Subcutaneous abdominal adipose tissue (tissue), 5 donors: Measurements from ENCODE around the gene TLL2.

ENCODE experiments used
- H3K27ac ChIP-seq: one replicate; pipeline ENCODE4 v1.7.0; 2013; ENCODE audit warnings: low read depth, mild to moderate bottlenecking, inconsistent platforms, low read length, moderate library complexity
- H3K27me3 ChIP-seq, 5 donors: one replicate each; pipeline ENCODE4 v1.7.0; 2013; ENCODE audit warnings: low read length in 5 of 5, inconsistent platforms in 1 of 5; ENCODE audit not compliant: control insufficient read depth in 5 of 5, insufficient read depth in 4 of 5
- H3K36me3 ChIP-seq, 5 donors: one replicate each; pipeline ENCODE4 v1.7.0; 2013; ENCODE audit warnings: low read length in 5 of 5; ENCODE audit not compliant: control insufficient read depth in 5 of 5, insufficient read depth in 5 of 5
- H3K4me1 ChIP-seq, 5 donors: one replicate each; pipeline ENCODE4 v1.7.0; 2013; ENCODE audit warnings: low read length in 5 of 5, mild to moderate bottlenecking in 3 of 5, moderate library complexity in 1 of 5; ENCODE audit not compliant: control insufficient read depth in 5 of 5, insufficient read depth in 5 of 5
- H3K4me3 ChIP-seq, 5 donors: one replicate each; pipeline ENCODE4 v1.7.0; 2013; ENCODE audit warnings: low read length in 5 of 5, low read depth in 1 of 5
- H3K9ac ChIP-seq, 5 donors: one replicate each; pipeline ENCODE4 v1.7.0; 2013; ENCODE audit warnings: low read length in 5 of 5, mild to moderate bottlenecking in 4 of 5, moderate library complexity in 3 of 5
- H3K9me3 ChIP-seq, 5 donors: one replicate each; pipeline ENCODE4 v1.7.0; 2013; ENCODE audit warnings: low read length in 5 of 5; ENCODE audit not compliant: control insufficient read depth in 5 of 5
- donor health status: healthy.
- donor health status: healthy.
- donor health status: healthy.
- donor health status: healthy.
- donor health status: healthy.

Gene TLL2

GRCh38 chr10:96511044-96511945 lies 2.4 kb downstream of the TLL2 start:
- H3K9me3 ChIP-seq: no peaks in the 10 kb centered on the region
- peaks cover 8 to 12% (median 11%) of the 10 kb centered on the region in 5 donors for H3K27me3 ChIP-seq
- no peaks in the 10 kb centered on the region for H3K36me3 ChIP-seq
- no peak overlapping the region for H3K9ac ChIP-seq
- H3K27ac ChIP-seq: no peak overlapping the region
- no peak overlapping the region for H3K4me3 ChIP-seq
- peaks cover 1 to 22% (median 21%) of the 10 kb centered on the region in 5 donors for H3K4me1 ChIP-seq

GRCh38 chr10:96509017-96509641 lies 4.6 kb downstream of the TLL2 start:
- no peak overlapping the region for H3K27ac ChIP-seq
- H3K9me3 ChIP-seq: no peaks in the 10 kb centered on the region
- H3K4me3 ChIP-seq: no peak overlapping the region
- peaks cover 1 to 20% (median 18%) of the 10 kb centered on the region in 5 donors for H3K4me1 ChIP-seq
- no peaks in the 10 kb centered on the region for H3K36me3 ChIP-seq
- H3K27me3 ChIP-seq: peaks cover 8 to 12% (median 11%) of the 10 kb centered on the region in 5 donors
- H3K9ac ChIP-seq: no peak overlapping the region

GRCh38 chr10:96507044-96507443 lies 6.7 kb downstream of the TLL2 start:
- Histone ChIP-seq H3K9me3 (no peaks in the 10 kb centered on the region), H3K9ac (no peak overlapping the region), H3K4me1 (no peaks in the 10 kb centered on the region), H3K36me3 (no peaks in the 10 kb centered on the region), H3K4me3 (no peak overlapping the region), H3K27ac (no peak overlapping the region), H3K27me3 (peaks cover 1 to 9% (median 7%) of the 10 kb centered on the region in 5 donors)

- Histone ChIP-seq H3K27ac (no peak overlapping the region), H3K27me3 (peaks cover 0 to 5% (median 0%) of the 10 kb centered on the region in 5 donors), H3K9ac (no peak overlapping the region), H3K4me1 (no peaks in the 10 kb centered on the region), H3K36me3 (no peaks in the 10 kb centered on the region), H3K9me3 (no peaks in the 10 kb centered on the region), H3K4me3 (no peak overlapping the region)
Measured at GRCh38 chr10:96505150-96506136, 8.3 kb downstream of the TLL2 start.

- Histone ChIP-seq H3K4me3 (no peak overlapping the region), H3K36me3 (no peaks in the 10 kb centered on the region), H3K27ac (no peak overlapping the region), H3K4me1 (no peaks in the 10 kb centered on the region), H3K9ac (no peak overlapping the region), H3K27me3 (peaks cover 0 to 5% (median 0%) of the 10 kb centered on the region in 5 donors), H3K9me3 (no peaks in the 10 kb centered on the region)
Measured at GRCh38 chr10:96502561-96503282, 11.0 kb downstream of the TLL2 start.

GRCh38 chr10:96501985-96502384 lies 11.7 kb downstream of the TLL2 start:
- no peak overlapping the region for H3K9ac ChIP-seq
- H3K27ac ChIP-seq: no peak overlapping the region
- H3K4me1 ChIP-seq: no peaks in the 10 kb centered on the region
- no peaks in the 10 kb centered on the region for H3K36me3 ChIP-seq
- H3K9me3 ChIP-seq: no peaks in the 10 kb centered on the region
- peaks cover 0 to 5% (median 0%) of the 10 kb centered on the region in 5 donors for H3K27me3 ChIP-seq
- H3K4me3 ChIP-seq: no peak overlapping the region

GRCh38 chr10:96500519-96500918 lies 13.2 kb downstream of the TLL2 start:
- Histone ChIP-seq H3K9ac (no peak overlapping the region), H3K9me3 (no peaks in the 10 kb centered on the region), H3K4me1 (no peaks in the 10 kb centered on the region), H3K4me3 (no peak overlapping the region), H3K27ac (no peak overlapping the region), H3K36me3 (no peaks in the 10 kb centered on the region), H3K27me3 (peaks cover 0 to 5% (median 0%) of the 10 kb centered on the region in 5 donors)

GRCh38 chr10:96500050-96500449 lies 13.7 kb downstream of the TLL2 start:
- Histone ChIP-seq H3K4me3 (no peak overlapping the region), H3K27me3 (peaks cover 0 to 5% (median 0%) of the 10 kb centered on the region in 5 donors), H3K9ac (no peak overlapping the region), H3K36me3 (no peaks in the 10 kb centered on the region), H3K4me1 (no peaks in the 10 kb centered on the region), H3K27ac (no peak overlapping the region), H3K9me3 (no peaks in the 10 kb centered on the region)

GRCh38 chr10:96497391-96497790 lies 16.3 kb downstream of the TLL2 start:
- H3K4me3 ChIP-seq: no peak overlapping the region
- no peaks in the 10 kb centered on the region for H3K36me3 ChIP-seq
- H3K4me1 ChIP-seq: no peaks in the 10 kb centered on the region
- no peaks in the 10 kb centered on the region for H3K27me3 ChIP-seq
- no peak overlapping the region for H3K27ac ChIP-seq
- H3K9me3 ChIP-seq: no peaks in the 10 kb centered on the region
- no peak overlapping the region for H3K9ac ChIP-seq
